ENCODE results near the gene USP7. TPM values are rescaled to one million over a fixed set of nuclear protein-coding genes. Genes with fewer than 3 reads are reported as not detected.

Gene USP7
- total RNA-seq, 2 experiments from 2014 or later, result 46.4 to 127 TPM

- ChIA-PET CTCF (ENCODE audit: unreplicated experiment) (no interaction called here), POLR2A (interaction anchor here (0.6 kb wide), 1 partner anchor 122 kb away, joined by 4 read pairs; no protein-coding TSS in a partner anchor)
- TF ChIP-seq EZH2phosphoT487 (IDR thresholded peaks at IDR 0.05; ENCODE audit: borderline replicate concordance, low read depth, low read length) (no peak), CTCF (conservative IDR thresholded peaks at IDR 0.05; ENCODE audit: low read length) (no peak)
- peaks cover 85% of the 10 kb centered on the region for H3K36me3 ChIP-seq (ENCODE audit: insufficient read depth, low read length)
- no peak overlapping the region for H3K4me2 ChIP-seq (ENCODE audit: low read length)
- no peak for DNase-seq (ENCODE audit: low spot score)
- no TSS peak for BruUV-seq (replicated peaks)
- no peaks in the 10 kb centered on the region for H4K20me1 ChIP-seq (ENCODE audit: insufficient read depth, low read length)
- H3K4me3 ChIP-seq (ENCODE audit: low read depth, low read length, poor library complexity, severe bottlenecking), result no peak overlapping the region
- intact Hi-C loops (cut with micrococcal nuclease; ENCODE audit: unreplicated experiment), result no loop called here
- no peaks in the 10 kb centered on the region for H3K9me2 ChIP-seq (ENCODE audit: insufficient read depth, low read length)
- H3K27ac ChIP-seq (ENCODE audit: low read depth, low read length, poor library complexity, severe bottlenecking), result no peak overlapping the region
- H3K4me1 ChIP-seq (ENCODE audit: insufficient read depth, low read length, poor library complexity, severe bottlenecking), result peaks cover 10% of the 10 kb centered on the region
- H3K79me2 ChIP-seq (ENCODE audit: insufficient read depth, low read depth, low read length), result no peaks in the 10 kb centered on the region
- no peaks in the 10 kb centered on the region for H3K9me3 ChIP-seq (ENCODE audit: low read length)
- no peak overlapping the region for H2AFZ ChIP-seq (ENCODE audit: low read length)
These were observed 68.9 kb downstream of the USP7 start for GRCh38 chr16:8894736-8895334.

GRCh38 chr16:8893976-8894690 lies 69.6 kb downstream of the USP7 start:
- no peak overlapping the region for H3K4me3 ChIP-seq (ENCODE audit: low read depth, low read length, poor library complexity, severe bottlenecking)
- H4K20me1 ChIP-seq (ENCODE audit: insufficient read depth, low read length), result no peaks in the 10 kb centered on the region
- CTCF ChIA-PET (ENCODE audit: unreplicated experiment), result interaction anchor here (0.6 kb wide), 1 partner anchor 16 kb away, joined by 3 read pairs; no protein-coding TSS in a partner anchor
- peaks cover 10% of the 10 kb centered on the region for H3K4me1 ChIP-seq (ENCODE audit: insufficient read depth, low read length, poor library complexity, severe bottlenecking)
- TF ChIP-seq CTCF (conservative IDR thresholded peaks at IDR 0.05; ENCODE audit: low read length), result no peak
- H3K79me2 ChIP-seq (ENCODE audit: insufficient read depth, low read depth, low read length), result no peaks in the 10 kb centered on the region
- H2AFZ ChIP-seq (ENCODE audit: low read length), result no peak overlapping the region
- intact Hi-C loops (cut with micrococcal nuclease; ENCODE audit: unreplicated experiment), result no loop called here
- DNase-seq (ENCODE audit: low spot score), result no peak
- BruUV-seq (replicated peaks), result no TSS peak
- no peak overlapping the region for H3K4me2 ChIP-seq (ENCODE audit: low read length)
- H3K27ac ChIP-seq (ENCODE audit: low read depth, low read length, poor library complexity, severe bottlenecking), result no peak overlapping the region
- no peaks in the 10 kb centered on the region for H3K9me2 ChIP-seq (ENCODE audit: insufficient read depth, low read length)
- no peaks in the 10 kb centered on the region for H3K9me3 ChIP-seq (ENCODE audit: low read length)
- peaks cover 78% of the 10 kb centered on the region for H3K36me3 ChIP-seq (ENCODE audit: insufficient read depth, low read length)
- POLR2A ChIA-PET, result no interaction called here

- no peak for DNase-seq (ENCODE audit: low spot score)
- BruUV-seq (replicated peaks), result TSS peak; percentile 61
- no peak overlapping the region for H3K4me3 ChIP-seq (ENCODE audit: low read depth, low read length, poor library complexity, severe bottlenecking)
- H3K36me3 ChIP-seq (ENCODE audit: insufficient read depth, low read length), result peaks cover 71% of the 10 kb centered on the region
- no peak overlapping the region for H3K27ac ChIP-seq (ENCODE audit: low read depth, low read length, poor library complexity, severe bottlenecking)
- TF ChIP-seq EZH2phosphoT487 (IDR thresholded peaks at IDR 0.05; ENCODE audit: borderline replicate concordance, low read depth, low read length) (no peak), CTCF (conservative IDR thresholded peaks at IDR 0.05; ENCODE audit: low read length) (no peak)
- no peaks in the 10 kb centered on the region for H3K9me2 ChIP-seq (ENCODE audit: insufficient read depth, low read length)
- no peak overlapping the region for H3K4me2 ChIP-seq (ENCODE audit: low read length)
- ChIA-PET POLR2A (no interaction called here), CTCF (ENCODE audit: unreplicated experiment) (interaction anchor here (0.6 kb wide), 1 partner anchor 16 kb away, joined by 3 read pairs; no protein-coding TSS in a partner anchor)
- no peak overlapping the region for H2AFZ ChIP-seq (ENCODE audit: low read length)
- no peaks in the 10 kb centered on the region for H3K79me2 ChIP-seq (ENCODE audit: insufficient read depth, low read depth, low read length)
- no peaks in the 10 kb centered on the region for H4K20me1 ChIP-seq (ENCODE audit: insufficient read depth, low read length)
- peaks cover 10% of the 10 kb centered on the region for H3K4me1 ChIP-seq (ENCODE audit: insufficient read depth, low read length, poor library complexity, severe bottlenecking)
- H3K9me3 ChIP-seq (ENCODE audit: low read length), result no peaks in the 10 kb centered on the region
- intact Hi-C loops (cut with micrococcal nuclease; ENCODE audit: unreplicated experiment), result no loop called here
These were observed 70.3 kb downstream of the USP7 start for GRCh38 chr16:8893426-8893825.

Measured in OCI-LY7 (cell line).